HG03378 (cell line): ENCODE measurements around the gene LCTL.

Experiments
- ATAC-seq: cut with Tn5 transposase; IDR thresholded peaks from one replicate; pipeline ENCODE4 v1.9.1; 2021; ENCODE audit warnings: mild to moderate bottlenecking, moderate library complexity; ENCODE audit not compliant: unreplicated experiment

Gene LCTL

GRCh38 chr15:66565741-66566144 is at the start of gene LCTL:
TSS of gene LCTL (minus strand) at chr15:66565998. CDS start at chr15:66565365, 633 bp downstream.
- no peak for ATAC-seq

- no peak for ATAC-seq
Observed at GRCh38 chr15:66614951-66615760, 49.4 kb upstream of the LCTL start.

GRCh38 chr15:66614456-66614855 is 48.7 kb upstream of the LCTL start:
- no peak for ATAC-seq

GRCh38 chr15:66613743-66614142 is 47.9 kb upstream of the LCTL start:
- ATAC-seq: no peak

GRCh38 chr15:66611257-66612053 is 45.7 kb upstream of the LCTL start:
- no peak for ATAC-seq

- no peak for ATAC-seq
Observed at GRCh38 chr15:66609876-66610275, 44.1 kb upstream of the LCTL start.

- no peak for ATAC-seq
Observed at GRCh38 chr15:66608881-66609280, 43.1 kb upstream of the LCTL start.

GRCh38 chr15:66608159-66608558 is 42.4 kb upstream of the LCTL start:
- no peak for ATAC-seq

GRCh38 chr15:66603301-66604179 is 37.7 kb upstream of the LCTL start:
- ATAC-seq: no peak

- no peak for ATAC-seq
Observed at GRCh38 chr15:66601521-66601920, 35.7 kb upstream of the LCTL start.

- ATAC-seq: no peak
Observed at GRCh38 chr15:66600240-66600627, 34.4 kb upstream of the LCTL start.

- no peak for ATAC-seq
Observed at GRCh38 chr15:66599536-66600239, 33.9 kb upstream of the LCTL start.

- no peak for ATAC-seq
Observed at GRCh38 chr15:66598095-66598815, 32.5 kb upstream of the LCTL start.

- no peak for ATAC-seq
Observed at GRCh38 chr15:66595931-66596545, 30.2 kb upstream of the LCTL start.

GRCh38 chr15:66595332-66595731 is 29.5 kb upstream of the LCTL start:
- ATAC-seq: no peak

GRCh38 chr15:66594836-66595235 is 29.0 kb upstream of the LCTL start:
- no peak for ATAC-seq

GRCh38 chr15:66594344-66594743 is 28.5 kb upstream of the LCTL start:
- ATAC-seq: no peak

- no peak for ATAC-seq
Observed at GRCh38 chr15:66593219-66593780, 27.5 kb upstream of the LCTL start.
